Measurements from ENCODE around the gene LRMDA. TPM values are rescaled to one million over a fixed set of nuclear protein-coding genes. Genes with fewer than 3 reads are reported as not detected.
"Not testable (repeated sequence)": the region's sequence is repeated elsewhere in the genome, so short reads cannot be mapped to it uniquely, and the experiment has no call there.

LRMDA gene
- total RNA-seq, 1 donor from 2014 or later = 29.9 TPM

GRCh38 chr10:75617485-75618155 is 186.2 kb downstream of the LRMDA start:
- H3K4me3 ChIP-seq = no peak overlapping the region
- peaks cover 21% of the 10 kb centered on the region for H3K4me1 ChIP-seq
- no peaks in the 10 kb centered on the region for H3K36me3 ChIP-seq
- DNase-seq = no peak
- no peak for TF ChIP-seq CTCF (IDR thresholded peaks at IDR 0.05)
- ATAC-seq = peak; percentile 52 to 60
- intact Hi-C loops (cut with DNase I) = no loop called here
- H3K27me3 ChIP-seq (ENCODE audit: low read depth) = no peaks in the 10 kb centered on the region
- no peaks in the 10 kb centered on the region for H3K9me3 ChIP-seq
- H3K27ac ChIP-seq = no peak overlapping the region

DNA sequence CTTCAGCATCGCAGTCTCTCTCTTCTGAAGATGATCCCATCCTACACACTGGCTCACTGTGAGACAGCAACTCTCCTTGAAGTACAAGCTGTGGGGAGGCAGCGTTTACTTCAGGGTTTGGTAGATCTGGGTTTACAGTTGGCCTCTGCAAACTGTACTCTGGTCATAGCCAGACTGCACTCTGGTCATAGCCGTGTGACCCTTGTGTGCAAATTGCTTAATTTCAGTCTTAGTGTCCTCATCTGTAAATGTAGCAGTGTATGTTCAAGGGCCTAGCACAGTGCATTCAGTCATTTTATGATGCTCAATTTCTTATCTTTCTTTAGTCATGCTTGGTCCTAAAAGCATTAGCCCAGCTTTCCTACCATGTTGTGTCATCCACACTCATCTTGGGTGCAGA is 188.2 kb downstream of the LRMDA start:
- peak in 1 of 2 donors; percentile 16 for ATAC-seq
- H3K27ac ChIP-seq = no peak overlapping the region
- no peaks in the 10 kb centered on the region for H3K9me3 ChIP-seq
- peaks cover 9% of the 10 kb centered on the region for H3K4me1 ChIP-seq
- DNase-seq = no peak
- H3K36me3 ChIP-seq = no peaks in the 10 kb centered on the region
- no peaks in the 10 kb centered on the region for H3K27me3 ChIP-seq (ENCODE audit: low read depth)
- no peak for TF ChIP-seq CTCF (IDR thresholded peaks at IDR 0.05)
- intact Hi-C loops (cut with DNase I) = no loop called here
- no peak overlapping the region for H3K4me3 ChIP-seq

DNA sequence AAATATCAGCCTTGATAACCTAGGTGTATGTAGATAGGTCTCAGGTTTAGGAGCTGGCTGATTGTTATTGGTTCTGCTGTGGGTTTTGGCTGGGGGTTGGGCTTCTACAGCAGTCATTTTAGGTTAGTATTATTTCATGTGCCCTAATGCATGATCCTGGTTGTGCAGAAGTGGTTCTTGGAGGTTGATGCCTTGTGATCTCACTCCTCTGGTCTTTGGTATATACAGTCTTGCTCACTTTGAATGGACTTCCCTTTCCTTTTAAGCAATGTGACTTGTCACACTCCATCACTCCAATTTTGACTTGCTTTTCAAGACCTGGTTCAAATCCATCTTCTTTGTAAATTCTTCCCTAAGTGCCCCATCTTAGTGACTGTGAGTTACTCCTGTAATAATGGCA is 188.9 kb downstream of the LRMDA start:
- no peak for DNase-seq
- no peak overlapping the region for H3K4me3 ChIP-seq
- H3K36me3 ChIP-seq = no peaks in the 10 kb centered on the region
- intact Hi-C loops (cut with DNase I) = no loop called here
- no peaks in the 10 kb centered on the region for H3K9me3 ChIP-seq
- peaks cover 6% of the 10 kb centered on the region for H3K4me1 ChIP-seq
- TF ChIP-seq CTCF (IDR thresholded peaks at IDR 0.05) = no peak
- no peak for ATAC-seq
- no peak overlapping the region for H3K27ac ChIP-seq
- no peaks in the 10 kb centered on the region for H3K27me3 ChIP-seq (ENCODE audit: low read depth)

GRCh38 chr10:75621003-75621402 is 189.6 kb downstream of the LRMDA start:
- H3K27me3 ChIP-seq (ENCODE audit: low read depth); H3K4me1 ChIP-seq; DNase-seq; H3K27ac ChIP-seq; H3K9me3 ChIP-seq; intact Hi-C loops (cut with DNase I); ATAC-seq; H3K4me3 ChIP-seq; H3K36me3 ChIP-seq: not testable (repeated sequence)

DNA sequence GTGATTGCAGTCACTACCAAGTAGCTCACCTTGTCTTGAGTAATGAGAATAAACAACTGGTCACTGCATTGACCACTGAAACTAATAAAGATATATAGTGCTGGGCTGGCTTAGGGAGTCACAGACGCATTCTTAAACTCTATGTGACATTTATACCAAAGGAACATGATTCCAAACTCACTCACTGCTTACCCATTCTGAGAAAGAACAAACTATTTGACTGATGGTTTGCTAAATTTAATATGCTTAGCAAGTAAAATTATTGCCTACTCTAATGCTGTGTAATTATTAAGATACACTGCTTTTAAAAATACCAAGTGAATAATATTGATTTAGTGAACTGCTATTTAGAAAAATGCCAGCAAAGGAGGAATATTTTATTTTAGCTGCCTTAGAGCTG is 191.1 kb downstream of the LRMDA start:
- intact Hi-C loops (cut with DNase I) = no loop called here

More for the DNA sequence above, 191.1 kb downstream of the LRMDA start:
- no peaks in the 10 kb centered on the region for H3K36me3 ChIP-seq
- H3K4me3 ChIP-seq = no peak overlapping the region
- no peaks in the 10 kb centered on the region for H3K9me3 ChIP-seq
- no peak for ATAC-seq
- H3K27ac ChIP-seq = no peak overlapping the region
- H3K27me3 ChIP-seq (ENCODE audit: low read depth) = no peaks in the 10 kb centered on the region
- DNase-seq = no peak
- TF ChIP-seq CTCF (IDR thresholded peaks at IDR 0.05) = no peak
- H3K4me1 ChIP-seq = peaks cover 6% of the 10 kb centered on the region
